CD4-positive, alpha-beta memory T cell (primary cell): ENCODE results near the gene GRK4. TPM values are rescaled to one million over a fixed set of nuclear protein-coding genes. Genes with fewer than 3 reads are reported as not detected.
"Not testable (repeated sequence)": the region's sequence is repeated elsewhere in the genome, so short reads cannot be mapped to it uniquely, and the experiment has no call there.

Source experiments
- CTCF ChIA-PET: fragments of 350-600 bp; sonication (Branson Sonifier 250); formaldehyde crosslinking; loops from one replicate; lab custom pipeline; 2021; ENCODE audit warnings: inconsistent platforms; ENCODE audit not compliant: partially characterized antibody; lab: Charles Lee
- POLR2A ChIA-PET: fragments of 350-600 bp; sonication (Branson Sonifier 250); formaldehyde crosslinking; loops from one replicate; lab custom pipeline; 2021; ENCODE audit not compliant: partially characterized antibody; lab: Charles Lee
- DNase-seq, 5 donors: peaks; one replicate each; pipeline versions ENCODE4 v3.0.0 to v3.0.0-alpha.2; 2020 to 2022; ENCODE audit warnings: mixed read lengths in 1 of 5
- H3K27ac ChIP-seq: one replicate; pipeline ENCODE4 v1.7.0; 2013; ENCODE audit warnings: low read depth, low read length
- H3K27me3 ChIP-seq: 2 replicates; pipeline ENCODE4 v1.7.0; 2013; ENCODE audit warnings: mild to moderate bottlenecking, low read length, moderate library complexity; ENCODE audit not compliant: insufficient read depth
- H3K36me3 ChIP-seq: 2 replicates; pipeline ENCODE4 v1.7.0; 2013; ENCODE audit warnings: mild to moderate bottlenecking, low read length, moderate library complexity; ENCODE audit not compliant: insufficient read depth
- H3K4me1 ChIP-seq: 2 replicates; pipeline ENCODE4 v1.7.0; 2013; ENCODE audit warnings: mild to moderate bottlenecking, low read length, moderate library complexity; ENCODE audit not compliant: insufficient read depth
- H3K4me3 ChIP-seq, 2 donors: one replicate each; pipeline ENCODE4 v1.7.0; 2013; ENCODE audit warnings: low read length in 2 of 2, mild to moderate bottlenecking in 1 of 2
- H3K9me3 ChIP-seq, 2 donors: one replicate each; pipeline ENCODE4 v1.7.0; 2013; ENCODE audit warnings: low read length in 2 of 2, control low read depth in 1 of 2; ENCODE audit not compliant: control insufficient read depth in 1 of 2
- H3K27ac Mint-ChIP-seq, 7 donors: one replicate each; pipeline ENCODE4 v1.8.0; 2020 to 2021; ENCODE audit warnings: mixed read lengths in 7 of 7, mild to moderate bottlenecking in 6 of 7, inconsistent platforms in 3 of 7, moderate library complexity in 3 of 7
- H3K27me3 Mint-ChIP-seq, 2 donors: one replicate each; pipeline ENCODE4 v1.8.0; 2020 to 2021; ENCODE audit warnings: mixed read lengths in 2 of 2
- H3K36me3 Mint-ChIP-seq, 2 donors: one replicate each; pipeline ENCODE4 v1.8.0; 2020 to 2021; ENCODE audit warnings: mixed read lengths in 2 of 2, inconsistent platforms in 1 of 2, mild to moderate bottlenecking in 1 of 2
- H3K4me1 Mint-ChIP-seq, 4 donors: one replicate each; pipeline ENCODE4 v1.8.0; 2020 to 2021; ENCODE audit warnings: mixed read lengths in 4 of 4, mild to moderate bottlenecking in 1 of 4
- H3K4me3 Mint-ChIP-seq, 8 donors: one replicate each; pipeline ENCODE4 v1.8.0; 2020 to 2021; ENCODE audit warnings: mixed read lengths in 8 of 8, mild to moderate bottlenecking in 7 of 8, moderate library complexity in 6 of 8, inconsistent platforms in 3 of 8
- H3K9me3 Mint-ChIP-seq, 8 donors: one replicate each; pipeline ENCODE4 v1.8.0; 2020 to 2021; ENCODE audit warnings: mixed read lengths in 8 of 8, mild to moderate bottlenecking in 5 of 8, inconsistent platforms in 3 of 8, moderate library complexity in 1 of 8
- intact Hi-C: fragments of 100-400 bp; cut with micrococcal nuclease; formaldehyde crosslinking; loops from one replicate; pipeline ENCODE4 v1.15.1; 2023
- polyA plus RNA-seq, 2 donors: library from polyadenylated mRNA; unstranded; fragments of 300-500 nt; fragmentation: Illumina TruSeq; gene quantifications; one replicate each; pipeline ENCODE4 v1.2.3, GENCODE V29; 2021
- total RNA-seq, 2 experiments: library from RNA; stranded (reverse); gene quantifications; one replicate each; pipeline ENCODE4 v1.2.3, GENCODE V29; 2021

Gene GRK4
- total and polyA plus RNA-seq, 4 experiments from 2014 or later = 0.55 to 3.2 (median 2.3) TPM

- intact Hi-C loops = loop anchor here (10.0 kb wide), 1 partner anchor 403 kb away; the partner anchor contains the start of gene FAM193A
- ChIA-PET CTCF (interaction anchor here (1.2 kb wide), 1 partner anchor 18 kb away, joined by 4 read pairs; no protein-coding TSS in a partner anchor), POLR2A (interaction anchor here (1.4 to 5.4 kb wide), 3 partner anchors 10 to 23 kb away, joined by 5 to 82 read pairs (median 28); partner anchors contain the start of genes GRK4 and NOP14)
- Mint-ChIP-seq H3K4me1 (peaks cover 29 to 54% (median 39%) of the 10 kb centered on the region in 4 donors), H3K4me3 (no peak overlapping the region), H3K36me3 (peaks cover 17 to 59% of the 10 kb centered on the region in 2 donors), H3K27ac (peak overlapping the region in 4 of 7 donors; percentile 27 to 99 (median 73)), H3K27me3 (no peaks in the 10 kb centered on the region), H3K9me3 (no peaks in the 10 kb centered on the region)
- DNase-seq = no peak
- no peak overlapping the region for H3K4me3 ChIP-seq
- H3K9me3 ChIP-seq = no peaks in the 10 kb centered on the region
- H3K27me3 ChIP-seq = no peaks in the 10 kb centered on the region
- H3K4me1 ChIP-seq = peaks cover 37% of the 10 kb centered on the region
- H3K27ac ChIP-seq = peak overlapping the region; percentile 97
- H3K36me3 ChIP-seq = peaks cover 43% of the 10 kb centered on the region
These were observed 25.4 kb upstream of the GRK4 start for GRCh38 chr4:2937986-2938385.

- CTCF ChIA-PET, H3K27me3 ChIP-seq, H3K9me3 Mint-ChIP-seq, H3K27ac ChIP-seq, H3K4me3 ChIP-seq, DNase-seq, H3K4me3 Mint-ChIP-seq, H3K27me3 Mint-ChIP-seq, H3K9me3 ChIP-seq: not testable (repeated sequence)
- Mint-ChIP-seq H3K36me3 (peaks cover 17 to 59% of the 10 kb centered on the region in 2 donors), H3K27ac (peak overlapping the region in 1 of 7 donors; percentile 99), H3K4me1 (peaks cover 27 to 50% (median 36%) of the 10 kb centered on the region in 4 donors)
- Histone ChIP-seq H3K4me1 (peaks cover 33% of the 10 kb centered on the region), H3K36me3 (peaks cover 47% of the 10 kb centered on the region)
- intact Hi-C loops = loop anchor here (10.0 kb wide), 1 partner anchor 404 kb away; the partner anchor contains the start of gene FAM193A
- POLR2A ChIA-PET = interaction anchor here (1.4 to 5.4 kb wide), 2 partner anchors 11 to 23 kb away, joined by 5 to 82 read pairs; partner anchors contain the start of genes GRK4 and NOP14
These were observed 25.0 kb upstream of the GRK4 start for GRCh38 chr4:2938411-2938810.

DNA sequence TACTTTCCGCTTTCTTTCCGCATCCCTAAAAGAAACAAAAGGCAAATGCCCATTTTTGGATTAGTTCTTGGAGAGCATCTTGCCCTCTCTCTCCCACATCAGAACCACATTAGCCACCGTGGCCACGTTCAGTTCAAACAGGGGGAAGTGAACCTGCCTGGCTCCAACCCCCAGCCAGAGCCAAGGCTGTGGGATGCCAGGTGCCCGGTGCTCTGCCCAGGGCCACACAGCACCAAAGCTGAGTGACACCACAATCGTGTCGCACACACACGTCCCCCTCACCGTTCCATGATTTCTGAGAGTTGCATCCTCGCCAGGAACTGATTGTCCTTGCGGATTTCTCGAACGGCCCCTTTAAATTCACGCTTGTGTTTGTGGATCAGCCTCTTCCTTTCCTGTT is 24.5 kb upstream of the GRK4 start:
- Mint-ChIP-seq H3K27me3 (no peaks in the 10 kb centered on the region), H3K4me3 (peak overlapping the region in 3 of 8 donors; percentile 9 to 25 (median 13)), H3K4me1 (peaks cover 27 to 49% (median 37%) of the 10 kb centered on the region in 4 donors), H3K27ac (peak overlapping the region in 4 of 7 donors; percentile 42 to 68 (median 54)), H3K36me3 (peaks cover 20 to 62% of the 10 kb centered on the region in 2 donors), H3K9me3 (no peaks in the 10 kb centered on the region)
- intact Hi-C loops = loop anchor here (10.0 kb wide), 1 partner anchor 404 kb away; the partner anchor contains the start of gene FAM193A
- Histone ChIP-seq H3K4me3 (no peak overlapping the region), H3K4me1 (peaks cover 28% of the 10 kb centered on the region), H3K36me3 (peaks cover 52% of the 10 kb centered on the region), H3K9me3 (no peaks in the 10 kb centered on the region), H3K27ac (no peak overlapping the region), H3K27me3 (no peaks in the 10 kb centered on the region)
- DNase-seq = no peak
- ChIA-PET POLR2A (interaction anchor here (5.4 kb wide), 1 partner anchor 22 kb away, joined by 82 read pairs; the partner anchor contains the start of genes GRK4 and NOP14), CTCF (no interaction called here)

DNA sequence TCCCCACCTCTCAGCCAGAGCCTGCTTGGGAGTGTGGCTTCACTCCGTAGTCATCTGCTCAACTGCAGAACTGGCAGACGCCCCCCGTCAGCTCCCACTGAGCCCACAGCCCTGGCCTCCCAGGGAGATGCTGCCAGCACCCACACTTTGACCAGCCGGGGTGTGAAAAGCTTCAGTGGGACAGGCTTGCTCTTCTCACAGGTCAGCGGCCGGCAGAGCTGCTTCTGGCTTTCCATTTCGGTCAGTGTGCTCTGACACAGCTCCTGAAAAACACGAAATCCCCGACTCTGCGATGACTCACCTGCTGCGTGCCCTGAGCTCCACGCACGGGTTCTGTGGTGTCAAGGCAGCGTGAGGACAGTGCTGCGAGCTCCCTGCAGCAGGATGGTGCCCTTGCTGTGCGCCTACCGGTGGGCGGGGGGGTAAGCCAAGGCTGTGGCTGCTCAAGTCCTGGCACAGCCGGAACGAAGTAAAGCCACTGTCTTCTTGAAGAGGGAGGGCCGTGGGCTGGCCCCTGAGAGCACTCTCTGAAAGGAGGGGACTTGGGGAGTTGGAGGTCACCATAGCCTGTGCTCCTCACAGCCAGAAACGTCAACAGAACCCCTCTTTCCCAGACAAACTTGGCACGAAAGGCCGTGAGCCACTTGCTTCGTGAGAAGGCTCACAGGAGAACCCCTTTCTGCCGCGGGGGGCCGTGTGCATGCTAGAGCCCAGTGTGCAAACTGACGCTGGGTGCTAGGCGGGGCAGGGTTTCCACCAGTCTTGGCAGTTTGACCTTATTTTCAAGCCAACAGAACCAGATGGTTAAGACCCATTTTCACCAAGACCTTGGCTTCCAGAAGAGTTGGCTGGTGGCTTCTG is 23.8 kb upstream of the GRK4 start:
- POLR2A ChIA-PET = interaction anchor here (5.4 kb wide), 1 partner anchor 22 kb away, joined by 82 read pairs; the partner anchor contains the start of genes GRK4 and NOP14
- no peak for DNase-seq
- Histone ChIP-seq H3K4me1 (peaks cover 27% of the 10 kb centered on the region), H3K27me3 (no peaks in the 10 kb centered on the region), H3K9me3 (no peaks in the 10 kb centered on the region), H3K27ac (no peak overlapping the region), H3K4me3 (no peak overlapping the region), H3K36me3 (peaks cover 55% of the 10 kb centered on the region)
- CTCF ChIA-PET = no interaction called here
- H3K4me1 Mint-ChIP-seq = peaks cover 27 to 49% (median 39%) of the 10 kb centered on the region in 4 donors
- peak overlapping the region in 4 of 7 donors; percentile 31 to 68 (median 54) for H3K27ac Mint-ChIP-seq
- peaks cover 24 to 68% of the 10 kb centered on the region in 2 donors for H3K36me3 Mint-ChIP-seq
- H3K9me3 Mint-ChIP-seq = no peaks in the 10 kb centered on the region
- intact Hi-C loops = loop anchor here (10.0 kb wide), 1 partner anchor 405 kb away; the partner anchor contains the start of gene FAM193A
- H3K4me3 Mint-ChIP-seq = peak overlapping the region in 2 of 8 donors; percentile 13 to 25
- no peaks in the 10 kb centered on the region for H3K27me3 Mint-ChIP-seq

GRCh38 chr4:2940267-2941137 is 22.9 kb upstream of the GRK4 start:
- Histone ChIP-seq H3K9me3 (no peaks in the 10 kb centered on the region), H3K27me3 (no peaks in the 10 kb centered on the region), H3K27ac (no peak overlapping the region), H3K4me1 (peaks cover 25% of the 10 kb centered on the region), H3K36me3 (peaks cover 63% of the 10 kb centered on the region), H3K4me3 (no peak overlapping the region)
- Mint-ChIP-seq H3K27me3 (no peaks in the 10 kb centered on the region), H3K36me3 (peaks cover 27 to 73% of the 10 kb centered on the region in 2 donors), H3K9me3 (no peaks in the 10 kb centered on the region), H3K4me3 (peak overlapping the region in 1 of 8 donors; percentile 50), H3K4me1 (peaks cover 26 to 46% (median 37%) of the 10 kb centered on the region in 4 donors), H3K27ac (peak overlapping the region in 2 of 7 donors; percentile 52 to 73)
- DNase-seq = no peak
- POLR2A ChIA-PET = interaction anchor here (1.2 kb wide), 1 partner anchor 8 kb away, joined by 3 read pairs; no protein-coding TSS in a partner anchor
- intact Hi-C loops = no loop called here
- CTCF ChIA-PET = no interaction called here

DNA sequence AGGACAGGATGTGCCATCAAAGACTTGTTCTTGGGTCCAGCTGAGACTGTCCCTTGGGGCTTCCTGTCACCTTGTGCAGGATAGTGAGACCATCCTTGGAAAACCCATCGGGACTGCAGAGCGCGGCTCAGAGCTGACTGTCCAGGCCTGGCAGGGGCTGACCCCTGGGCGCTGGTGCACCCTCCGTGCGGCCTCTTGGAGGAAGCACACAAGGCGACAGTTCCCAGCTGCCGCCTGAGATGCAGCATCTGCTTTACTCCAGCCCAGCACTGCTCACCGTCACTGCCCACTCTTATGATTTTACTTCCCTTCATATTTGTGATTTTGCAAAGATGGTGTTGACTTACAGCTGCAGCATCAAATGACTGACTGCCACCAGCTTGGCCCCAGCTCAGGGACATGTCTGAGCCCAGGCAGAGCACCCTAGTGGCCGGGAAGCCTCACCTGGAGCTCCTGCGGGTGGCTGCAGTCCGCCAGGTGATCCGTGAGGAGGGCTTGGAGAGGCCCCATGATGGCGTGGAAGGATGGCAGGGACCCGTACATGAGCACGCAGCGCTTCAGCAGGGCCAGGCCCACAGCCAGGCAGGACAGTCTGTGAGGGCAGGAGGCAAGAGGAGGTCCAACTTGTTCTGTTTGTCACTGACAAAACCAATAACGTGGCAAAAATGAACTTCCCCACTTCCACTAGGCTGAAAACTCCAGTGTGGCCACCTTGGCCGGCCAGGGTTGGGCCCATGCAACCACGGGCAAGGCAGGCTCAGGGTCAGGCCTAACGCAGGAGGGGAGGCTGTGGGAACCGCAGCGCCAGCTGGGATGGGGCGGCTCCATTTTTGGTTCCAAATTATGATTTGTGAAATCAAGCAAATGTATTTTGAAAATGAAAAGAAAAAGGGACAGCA is 22.0 kb upstream of the GRK4 start:
- Mint-ChIP-seq H3K27me3 (no peaks in the 10 kb centered on the region), H3K9me3 (no peaks in the 10 kb centered on the region), H3K27ac (peak overlapping the region in 3 of 7 donors; percentile 52 to 78 (median 52)), H3K36me3 (peaks cover 31 to 71% of the 10 kb centered on the region in 2 donors), H3K4me3 (no peak overlapping the region), H3K4me1 (peaks cover 18 to 37% (median 28%) of the 10 kb centered on the region in 4 donors)
- H3K27me3 ChIP-seq = no peaks in the 10 kb centered on the region
- DNase-seq = no peak
- no peaks in the 10 kb centered on the region for H3K9me3 ChIP-seq
- no peak overlapping the region for H3K4me3 ChIP-seq
- peaks cover 68% of the 10 kb centered on the region for H3K36me3 ChIP-seq
- CTCF ChIA-PET = no interaction called here
- intact Hi-C loops = no loop called here
- H3K27ac ChIP-seq = no peak overlapping the region
- POLR2A ChIA-PET = interaction anchor here (1.2 kb wide), 1 partner anchor 9 kb away, joined by 3 read pairs; no protein-coding TSS in a partner anchor
- H3K4me1 ChIP-seq = peaks cover 16% of the 10 kb centered on the region
